Neuronal stem cell (in vitro differentiated cells): ENCODE measurements around the gene GIMAP2.

ENCODE experiments used
- DNase-seq: peaks from one replicate; pipeline ENCODE4 v3.0.0-alpha.2; 2013; ENCODE audit warnings: low spot score
- H2AFZ ChIP-seq: one replicate; pipeline ENCODE4 v1.6.1; 2013; ENCODE audit warnings: mild to moderate bottlenecking, low read length, inconsistent platforms
- H2AK5ac ChIP-seq: 2 replicates; pipeline ENCODE4 v1.6.1; 2013; ENCODE audit warnings: low read depth, mild to moderate bottlenecking, inconsistent platforms, low read length, moderate library complexity, mixed read lengths
- H2BK120ac ChIP-seq: 2 replicates; pipeline ENCODE4 v1.6.1; 2013; ENCODE audit warnings: low read depth, mild to moderate bottlenecking, inconsistent platforms, low read length, moderate library complexity, mixed read lengths
- H2BK12ac ChIP-seq: one replicate; pipeline ENCODE4 v1.6.1; 2013; ENCODE audit warnings: low read length, inconsistent platforms
- H2BK15ac ChIP-seq: 2 replicates; pipeline ENCODE4 v1.6.1; 2013; ENCODE audit warnings: mild to moderate bottlenecking, low read length, inconsistent platforms, mixed read lengths
- H2BK5ac ChIP-seq: one replicate; pipeline ENCODE4 v1.6.1; 2013; ENCODE audit warnings: inconsistent platforms, mild to moderate bottlenecking, low read length, moderate library complexity
- H3K14ac ChIP-seq: one replicate; pipeline ENCODE4 v1.6.1; 2013; ENCODE audit warnings: low read length, inconsistent platforms
- H3K18ac ChIP-seq: 2 replicates; pipeline ENCODE4 v1.6.1; 2013; ENCODE audit warnings: low read length, inconsistent platforms
- H3K23ac ChIP-seq: 2 replicates; pipeline ENCODE4 v1.6.1; 2013; ENCODE audit warnings: low read depth, mild to moderate bottlenecking, mixed read lengths, low read length, inconsistent platforms; ENCODE audit not compliant: poor library complexity
- H3K27ac ChIP-seq: replicated peaks from 3 replicates; pipeline ENCODE4 v1.5.1; 2013; ENCODE audit warnings: low read length, inconsistent platforms
- H3K27me3 ChIP-seq, 3 experiments: 2 replicates each; pipeline ENCODE4 v1.6.1; 2013; ENCODE audit warnings: low read length in 3 of 3, mild to moderate bottlenecking in 2 of 3, inconsistent platforms in 1 of 3, low read depth in 1 of 3, mixed read lengths in 1 of 3, moderate library complexity in 1 of 3; ENCODE audit not compliant: control insufficient read depth in 3 of 3, insufficient read depth in 3 of 3
- H3K36me3 ChIP-seq, 2 donors: replicated peaks in 1 of 2; 2 replicates each; pipeline ENCODE4 v1.6.1; 2013; ENCODE audit warnings: low read length in 2 of 2; ENCODE audit not compliant: control insufficient read depth in 2 of 2, insufficient read depth in 2 of 2
- H3K4ac ChIP-seq: 2 replicates; pipeline ENCODE4 v1.6.1; 2013; ENCODE audit warnings: inconsistent platforms, mild to moderate bottlenecking, low read length, moderate library complexity
- H3K4me1 ChIP-seq, 2 donors: 1 replicate in 1 of 2; 2 replicates in 1 of 2; pipeline ENCODE4 v1.6.1; 2013; ENCODE audit warnings: low read length in 2 of 2, low read depth in 1 of 2; ENCODE audit not compliant: control insufficient read depth in 2 of 2, insufficient read depth in 1 of 2
- H3K4me2 ChIP-seq: one replicate; pipeline ENCODE4 v1.6.1; 2013; ENCODE audit warnings: mild to moderate bottlenecking, low read length, inconsistent platforms; ENCODE audit not compliant: insufficient read depth, poor library complexity, severe bottlenecking
- H3K4me3 ChIP-seq, 2 donors: 2 replicates each; pipeline ENCODE4 v1.5.1; 2013; ENCODE audit warnings: low read length in 2 of 2, mild to moderate bottlenecking in 2 of 2, inconsistent platforms in 1 of 2, moderate library complexity in 1 of 2
- H3K79me1 ChIP-seq: one replicate; pipeline ENCODE4 v1.6.1; 2013; ENCODE audit warnings: low read depth, mild to moderate bottlenecking, inconsistent platforms, low read length, moderate library complexity
- H3K9ac ChIP-seq: one replicate; pipeline ENCODE4 v1.6.1; 2013; ENCODE audit warnings: mild to moderate bottlenecking, low read depth, low read length, inconsistent platforms; ENCODE audit not compliant: poor library complexity
- H3K9me3 ChIP-seq, 2 donors: replicated peaks in 1 of 2; 2 replicates each; pipeline versions ENCODE3 to v1.6.1; 2013; ENCODE audit warnings: low read length in 2 of 2, mild to moderate bottlenecking in 2 of 2, inconsistent platforms in 1 of 2, low read depth in 1 of 2, mixed read lengths in 1 of 2, moderate library complexity in 1 of 2; ENCODE audit not compliant: control insufficient read depth in 2 of 2, insufficient read depth in 1 of 2
- H4K8ac ChIP-seq: one replicate; pipeline ENCODE4 v1.6.1; 2013; ENCODE audit warnings: low read depth, mild to moderate bottlenecking, inconsistent platforms, low read length, moderate library complexity
- H4K91ac ChIP-seq: one replicate; pipeline ENCODE4 v1.6.1; 2013; ENCODE audit warnings: low read length, low read depth, mild to moderate bottlenecking, inconsistent platforms; ENCODE audit not compliant: poor library complexity
- WGBS, 2 donors: extraction: QIAGEN DNeasy Blood & Tissue Kit; methylation state at CpG; one replicate each; pipeline ENCODE4 v1.1.7; 2013; ENCODE audit warnings: missing lambda C conversion rate in 2 of 2, mixed read lengths in 1 of 2; ENCODE audit not compliant: insufficient read length in 2 of 2, insufficient replicate concordance in 1 of 2; ENCODE audit errors: extremely low coverage in 2 of 2; 5-methylcytosine and 5-hydroxymethylcytosine counted together

GIMAP2 gene

DNA sequence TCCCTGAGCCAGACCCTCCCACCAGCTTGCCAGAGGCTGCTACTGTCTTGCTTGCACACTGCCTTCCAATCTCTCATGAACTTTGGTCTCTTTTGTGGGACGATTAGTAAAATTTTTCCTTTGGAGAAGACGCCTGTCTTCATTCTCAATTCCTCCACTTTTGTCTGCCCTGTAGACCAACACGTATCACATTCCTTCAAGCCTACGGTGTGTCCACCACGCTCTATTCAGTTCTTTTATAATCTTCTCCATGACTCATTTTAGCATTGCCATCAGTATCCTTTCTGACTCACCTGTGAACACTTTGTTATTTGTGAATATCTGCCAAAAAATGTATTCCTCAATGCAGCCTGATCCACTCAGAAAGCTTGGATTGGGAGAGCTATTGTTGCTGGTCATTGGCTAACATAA, 53.1 kb downstream of the GIMAP2 start:
- H4K91ac ChIP-seq: no peak overlapping the region
- H3K4me3 ChIP-seq: no peak overlapping the region
- no peak overlapping the region for H2BK15ac ChIP-seq
- no peak overlapping the region for H3K9ac ChIP-seq
- no peak overlapping the region for H3K14ac ChIP-seq
- H2AFZ ChIP-seq: no peak overlapping the region
- H3K27me3 ChIP-seq: peaks cover 0 to 6% (median 4%) of the 10 kb centered on the region in 3 experiments
- no peak overlapping the region for H3K4ac ChIP-seq
- H3K23ac ChIP-seq: no peak overlapping the region
- no peaks in the 10 kb centered on the region for H3K36me3 ChIP-seq
- H3K4me2 ChIP-seq: no peak overlapping the region
- no peak overlapping the region for H3K18ac ChIP-seq
- no peak overlapping the region for H2BK120ac ChIP-seq
- H3K27ac ChIP-seq: no peak overlapping the region
- WGBS, 2 donors: no CpG with 5 or more reads among the region's 5 CpGs
- DNase-seq: no peak
- no peak overlapping the region for H4K8ac ChIP-seq
- no peaks in the 10 kb centered on the region for H3K79me1 ChIP-seq
- H2AK5ac ChIP-seq: no peak overlapping the region
- H2BK5ac ChIP-seq: no peak overlapping the region
- H3K4me1 ChIP-seq: no peaks in the 10 kb centered on the region
- no peak overlapping the region for H2BK12ac ChIP-seq
- peaks cover 0 to under 1% of the 10 kb centered on the region in 2 donors for H3K9me3 ChIP-seq

- H3K36me3 ChIP-seq: no peaks in the 10 kb centered on the region
- no peak overlapping the region for H2BK15ac ChIP-seq
- no peak overlapping the region for H3K23ac ChIP-seq
- no peak overlapping the region for H2BK5ac ChIP-seq
- no peaks in the 10 kb centered on the region for H3K79me1 ChIP-seq
- H3K4ac ChIP-seq: no peak overlapping the region
- peaks cover 0 to 6% (median 4%) of the 10 kb centered on the region in 3 experiments for H3K27me3 ChIP-seq
- H3K4me1 ChIP-seq: no peaks in the 10 kb centered on the region
- no peak overlapping the region for H4K91ac ChIP-seq
- no peak overlapping the region for H4K8ac ChIP-seq
- H3K4me3 ChIP-seq: no peak overlapping the region
- no peak overlapping the region for H3K4me2 ChIP-seq
- H3K9me3 ChIP-seq: no peaks in the 10 kb centered on the region
- H3K9ac ChIP-seq: no peak overlapping the region
- no peak overlapping the region for H2BK120ac ChIP-seq
- H2AFZ ChIP-seq: no peak overlapping the region
- H3K18ac ChIP-seq: no peak overlapping the region
- no peak for DNase-seq
- H2AK5ac ChIP-seq: no peak overlapping the region
- H3K27ac ChIP-seq: no peak overlapping the region
- no peak overlapping the region for H2BK12ac ChIP-seq
- no peak overlapping the region for H3K14ac ChIP-seq
Measured at GRCh38 chr7:150739033-150739432, 53.5 kb downstream of the GIMAP2 start.

DNA sequence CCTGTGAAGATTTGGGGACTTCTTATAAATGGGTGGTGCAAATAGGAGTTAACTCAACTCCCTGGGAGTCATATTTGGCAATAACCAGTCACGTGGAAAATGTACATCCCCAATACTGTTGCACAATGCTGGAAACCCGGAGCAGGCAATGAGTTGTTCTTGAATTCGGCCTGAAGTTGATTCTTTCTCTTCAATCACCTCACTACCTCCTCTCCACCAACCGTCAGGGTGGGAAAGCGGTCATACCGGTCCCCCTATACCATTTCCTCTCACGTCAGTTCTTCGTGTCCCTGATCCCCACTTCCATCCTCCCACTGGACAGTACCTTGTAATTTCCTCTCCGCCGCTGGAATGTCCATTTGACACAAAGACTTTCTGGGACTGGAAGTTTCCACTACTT, 54.5 kb downstream of the GIMAP2 start:
- Histone ChIP-seq H3K18ac (no peak overlapping the region), H3K14ac (no peak overlapping the region), H3K23ac (no peak overlapping the region), H2BK15ac (no peak overlapping the region), H2AK5ac (no peak overlapping the region), H3K36me3 (no peaks in the 10 kb centered on the region), H2BK5ac (no peak overlapping the region), H3K4me2 (no peak overlapping the region), H3K27me3 (peaks cover 0 to 6% (median 4%) of the 10 kb centered on the region in 3 experiments), H3K79me1 (no peaks in the 10 kb centered on the region), H4K8ac (no peak overlapping the region), H3K4ac (no peak overlapping the region), H3K9ac (no peak overlapping the region), H3K4me1 (no peaks in the 10 kb centered on the region), H2AFZ (no peak overlapping the region), H3K27ac (no peak overlapping the region), H4K91ac (no peak overlapping the region), H3K4me3 (no peak overlapping the region), H3K9me3 (no peaks in the 10 kb centered on the region), H2BK120ac (no peak overlapping the region), H2BK12ac (no peak overlapping the region)
- no peak for DNase-seq
- no CpG with 5 or more reads among the region's 10 CpGs for WGBS, 2 donors

DNA sequence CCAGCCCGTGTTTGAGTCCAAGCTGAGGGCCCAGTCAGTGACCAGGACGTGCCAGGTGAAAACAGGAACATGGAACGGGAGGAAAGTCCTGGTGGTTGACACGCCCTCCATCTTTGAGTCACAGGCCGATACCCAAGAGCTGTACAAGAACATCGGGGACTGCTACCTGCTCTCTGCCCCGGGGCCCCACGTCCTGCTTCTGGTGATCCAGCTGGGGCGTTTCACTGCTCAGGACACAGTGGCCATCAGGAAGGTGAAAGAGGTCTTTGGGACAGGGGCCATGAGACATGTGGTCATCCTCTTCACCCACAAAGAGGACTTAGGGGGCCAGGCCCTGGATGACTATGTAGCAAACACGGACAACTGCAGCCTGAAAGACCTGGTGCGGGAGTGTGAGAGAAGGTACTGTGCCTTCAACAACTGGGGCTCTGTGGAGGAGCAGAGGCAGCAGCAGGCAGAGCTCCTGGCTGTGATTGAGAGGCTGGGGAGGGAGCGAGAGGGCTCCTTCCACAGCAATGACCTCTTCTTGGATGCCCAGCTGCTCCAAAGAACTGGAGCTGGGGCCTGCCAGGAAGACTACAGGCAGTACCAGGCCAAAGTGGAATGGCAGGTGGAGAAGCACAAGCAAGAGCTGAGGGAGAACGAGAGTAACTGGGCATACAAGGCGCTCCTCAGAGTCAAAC, 56.9 kb downstream of the GIMAP2 start:
- Histone ChIP-seq H3K4me3 (no peak overlapping the region), H3K36me3 (no peaks in the 10 kb centered on the region), H3K9ac (no peak overlapping the region), H2AK5ac (no peak overlapping the region), H3K27ac (no peak overlapping the region), H3K4ac (no peak overlapping the region), H2BK15ac (no peak overlapping the region), H2BK120ac (no peak overlapping the region), H3K18ac (no peak overlapping the region), H2BK12ac (no peak overlapping the region), H2BK5ac (peak overlapping the region; percentile 4), H3K27me3 (peaks cover 0 to 5% (median 4%) of the 10 kb centered on the region in 3 experiments), H2AFZ (no peak overlapping the region), H3K4me2 (no peak overlapping the region), H3K9me3 (no peaks in the 10 kb centered on the region), H4K8ac (no peak overlapping the region), H4K91ac (no peak overlapping the region), H3K79me1 (no peaks in the 10 kb centered on the region), H3K23ac (no peak overlapping the region), H3K4me1 (no peaks in the 10 kb centered on the region), H3K14ac (peak overlapping the region; percentile 22)
- WGBS, 2 donors: no CpG with 5 or more reads among the region's 14 CpGs
- DNase-seq: no peak
